AG09309 (cell line): Measurements from ENCODE around the gene WDR76.
"Not testable (repeated sequence)": the region's sequence is repeated elsewhere in the genome, so short reads cannot be mapped to it uniquely, and the experiment has no call there.

Source experiments
- DNase-seq: peaks from one replicate; pipeline ENCODE4 v3.0.0-alpha.2; 2010; ENCODE audit warnings: low read depth
- H3K4me3 ChIP-seq: 2 replicates; pipeline ENCODE4 v1.5.1; 2011; ENCODE audit warnings: mild to moderate bottlenecking, low read depth, low read length, moderate library complexity; ENCODE audit not compliant: control insufficient read depth
- CTCF ChIP-seq: IDR thresholded peaks from 2 replicates; pipeline ENCODE4 v1.5.1; 2011; ENCODE audit warnings: mild to moderate bottlenecking, low read depth, low read length, inconsistent platforms; ENCODE audit not compliant: insufficient read depth, control insufficient read depth; ENCODE audit errors: missing control alignments

Gene WDR76

GRCh38 chr15:43799945-43800285 lies 26.9 kb upstream of the WDR76 start, which contains the start of gene SERINC4:
SERINC4 (minus strand) TSS chr15:43800220; CDS start chr15:43799986, 234 bp downstream.
- peak within 1 kb of the TSS; percentile 95 for H3K4me3 ChIP-seq
- TF ChIP-seq CTCF: no peak
- DNase-seq: no peak

DNA sequence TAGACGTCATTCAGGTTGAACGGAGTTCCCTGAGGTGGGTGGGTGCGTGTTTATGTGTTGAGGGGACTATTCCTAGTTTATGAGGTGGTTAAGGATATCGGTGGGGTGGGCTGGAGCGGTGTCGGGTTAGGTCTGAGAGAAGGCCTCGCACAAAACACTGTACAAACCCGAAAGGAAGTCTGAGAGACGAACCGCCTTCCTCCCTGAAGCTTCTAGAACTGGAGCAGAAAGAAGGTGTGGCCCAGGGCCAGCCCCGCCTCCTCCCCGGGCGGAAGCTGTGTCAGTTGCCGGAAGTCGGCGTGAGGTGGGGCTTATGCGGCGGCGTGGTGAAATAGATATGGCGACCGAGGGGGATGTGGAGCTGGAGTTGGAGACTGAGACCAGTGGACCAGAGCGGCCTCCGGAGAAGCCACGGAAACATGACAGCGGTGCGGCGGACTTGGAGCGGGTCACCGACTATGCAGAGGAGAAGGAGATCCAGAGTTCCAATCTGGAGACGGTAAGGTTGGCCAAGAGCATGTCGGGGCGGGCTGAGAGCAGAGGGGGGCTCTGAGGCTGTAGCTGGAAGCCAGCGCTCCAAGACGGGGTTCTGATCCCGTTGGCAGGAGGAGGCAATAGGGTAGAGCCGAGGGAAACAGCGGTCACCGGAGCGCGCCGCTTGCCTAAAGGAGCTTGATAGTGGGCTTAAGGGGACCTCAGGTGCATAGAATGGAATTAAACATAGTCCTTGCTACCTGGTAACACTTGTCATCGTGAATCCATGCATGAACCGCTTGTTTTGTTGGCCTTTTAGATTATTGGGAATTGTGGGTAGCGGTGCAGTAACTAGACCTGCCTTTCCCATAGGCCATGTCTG lies 26.3 kb upstream of the WDR76 start, which contains the start of gene HYPK:
Gene HYPK, plus strand, starts transcription at position 314 of the 856 bp plus-strand sequence. Its CDS starts 24 bp downstream, at position 338.
- TF ChIP-seq CTCF: no peak

DNA sequence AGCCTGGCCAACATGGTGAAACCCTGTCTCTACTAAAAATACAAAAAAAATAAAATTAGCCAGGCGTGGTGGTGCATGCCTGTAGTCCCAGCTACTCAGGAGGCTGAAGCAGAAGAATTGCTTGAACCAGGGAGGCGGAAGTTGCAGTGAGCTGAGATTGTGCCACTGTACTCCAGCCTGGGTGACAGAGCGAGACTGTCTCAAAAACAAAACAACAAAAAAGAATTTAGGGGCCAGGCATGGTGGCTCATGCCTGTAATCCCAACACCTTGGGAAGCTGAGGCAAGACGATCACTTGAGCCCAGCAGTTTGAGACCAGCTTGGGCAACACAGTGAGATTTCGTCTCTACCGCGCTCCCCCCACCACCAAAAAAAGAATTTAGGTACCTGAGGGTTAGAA lies 24.1 kb upstream of the WDR76 start:
- not testable (repeated sequence) for DNase-seq, H3K4me3 ChIP-seq

More for the DNA sequence above, 26.3 kb upstream of the WDR76 start, which contains the start of gene HYPK:
- H3K4me3 ChIP-seq: peak within 1 kb of the TSS; percentile 95
- peak; percentile 42 for DNase-seq

- H3K4me3 ChIP-seq: no peak overlapping the region
- TF ChIP-seq CTCF: no peak
- no peak for DNase-seq
Observed at GRCh38 chr15:43808435-43808950, 18.3 kb upstream of the WDR76 start.

GRCh38 chr15:43808960-43809678 lies 17.7 kb upstream of the WDR76 start:
- TF ChIP-seq CTCF: no peak
- H3K4me3 ChIP-seq: no peak overlapping the region
- DNase-seq: no peak

- not testable (repeated sequence) for DNase-seq, H3K4me3 ChIP-seq
Observed at GRCh38 chr15:43815064-43815463, 11.7 kb upstream of the WDR76 start.

DNA sequence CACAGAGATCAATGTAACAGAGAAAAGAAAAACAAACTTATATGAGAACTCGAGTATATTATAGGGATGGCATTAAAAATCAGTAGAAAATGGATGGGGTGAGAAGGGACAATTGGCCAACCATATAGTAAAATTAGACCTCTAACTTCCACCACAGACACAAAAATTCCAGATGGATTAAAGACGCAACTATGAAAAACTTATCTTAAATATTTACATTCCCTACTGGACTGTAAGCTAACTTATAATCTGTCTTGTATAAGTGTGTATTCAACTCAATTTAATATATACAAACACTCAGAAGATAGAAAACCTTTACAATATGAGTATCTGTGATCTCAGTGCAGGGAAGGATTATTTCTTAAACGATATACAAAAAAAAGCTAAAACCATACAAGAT lies 5.3 kb upstream of the WDR76 start:
- no peak overlapping the region for H3K4me3 ChIP-seq
- TF ChIP-seq CTCF: no peak
- DNase-seq: no peak
